Endothelial cell of umbilical vein (primary cell): ENCODE measurements around the gene MAN2B2.

Source experiments
- CTCF ChIP-seq, 2 donors: IDR thresholded peaks; 1 replicate in 1 of 2; 2 replicates in 1 of 2; pipeline ENCODE4 v1.5.1; 2011; ENCODE audit warnings: low read length in 2 of 2, mild to moderate bottlenecking in 2 of 2, moderate library complexity in 2 of 2, control low read depth in 1 of 2, inconsistent platforms in 1 of 2, low read depth in 1 of 2; ENCODE audit not compliant: insufficient read depth in 1 of 2; ENCODE audit errors: extremely low read depth in 1 of 2
- EZH2 ChIP-seq: IDR thresholded peaks from 2 replicates; pipeline ENCODE4 v1.6.1; 2012; ENCODE audit warnings: borderline replicate concordance, low read depth, mild to moderate bottlenecking, moderate library complexity, low read length, inconsistent platforms; ENCODE audit not compliant: severe bottlenecking
- FOS ChIP-seq: IDR thresholded peaks from 2 replicates; pipeline ENCODE4 v1.6.1; 2011; ENCODE audit warnings: mild to moderate bottlenecking, low read length, moderate library complexity, borderline replicate concordance; ENCODE audit not compliant: insufficient read depth
- JUN ChIP-seq: IDR thresholded peaks from 2 replicates; pipeline ENCODE4 v1.6.1; 2011; ENCODE audit warnings: borderline replicate concordance, low read depth; ENCODE audit not compliant: insufficient read length, insufficient read depth
- POLR2A ChIP-seq: IDR thresholded peaks from 2 replicates; pipeline ENCODE4 v1.6.1; 2012; ENCODE audit warnings: low read depth, mild to moderate bottlenecking, control low read depth, low read length

GRCh38 chr4:6538111-6538510 lies 36.9 kb upstream of the MAN2B2 start:
- TF ChIP-seq CTCF (IDR thresholded peaks at IDR 0.05; ENCODE audit: extremely low read depth in 1 of 2, insufficient read depth in 1 of 2, low read depth in 1 of 2, low read length in 2 of 2) (no peak), POLR2A (no peak), EZH2 (no peak), JUN (no peak), FOS (no peak)
